ENCODE results near the gene SMYD3.
"Not testable (repeated sequence)": the region's sequence is repeated elsewhere in the genome, so short reads cannot be mapped to it uniquely, and the experiment has no call there.

Gene SMYD3

GRCh38 chr1:246350745-246351144 lies 156.3 kb downstream of the SMYD3 start:
- DNase-seq: no peak

GRCh38 chr1:246343937-246344336 lies 163.1 kb downstream of the SMYD3 start:
- DNase-seq: no peak

- no peak for DNase-seq
Measured at GRCh38 chr1:246343251-246343650, 163.8 kb downstream of the SMYD3 start.

- DNase-seq: no peak
Measured at GRCh38 chr1:246338546-246338945, 168.5 kb downstream of the SMYD3 start.

GRCh38 chr1:246338098-246338497 lies 169.0 kb downstream of the SMYD3 start:
- DNase-seq: no peak

- no peak for DNase-seq
Measured at GRCh38 chr1:246335151-246335550, 171.9 kb downstream of the SMYD3 start.

- no peak for DNase-seq
Measured at GRCh38 chr1:246333855-246334254, 173.2 kb downstream of the SMYD3 start.

GRCh38 chr1:246332078-246332477 lies 175.0 kb downstream of the SMYD3 start:
- no peak for DNase-seq

GRCh38 chr1:246329900-246330299 lies 177.2 kb downstream of the SMYD3 start:
- no peak for DNase-seq

- not testable (repeated sequence) for DNase-seq
Measured at GRCh38 chr1:246329292-246329691, 177.8 kb downstream of the SMYD3 start.

- DNase-seq: no peak
Measured at GRCh38 chr1:246324711-246325110, 182.4 kb downstream of the SMYD3 start.

GRCh38 chr1:246324033-246324432 lies 183.0 kb downstream of the SMYD3 start:
- DNase-seq: not testable (repeated sequence)

- DNase-seq: no peak
Measured at GRCh38 chr1:246320286-246320685, 186.8 kb downstream of the SMYD3 start.

GRCh38 chr1:246319083-246319714 lies 187.9 kb downstream of the SMYD3 start:
- no peak for DNase-seq

GRCh38 chr1:246318622-246319021 lies 188.5 kb downstream of the SMYD3 start:
- no peak for DNase-seq

GRCh38 chr1:246318036-246318359 lies 189.1 kb downstream of the SMYD3 start:
- no peak for DNase-seq

GRCh38 chr1:246317332-246318035 lies 189.6 kb downstream of the SMYD3 start:
- DNase-seq: no peak

GRCh38 chr1:246311461-246311860 lies 195.6 kb downstream of the SMYD3 start:
- DNase-seq: no peak

GRCh38 chr1:246309247-246309884 lies 197.7 kb downstream of the SMYD3 start:
- peak in 1 of 2 donors; percentile 57 for DNase-seq

GRCh38 chr1:246308533-246309075 lies 198.5 kb downstream of the SMYD3 start:
- DNase-seq: no peak

GRCh38 chr1:246306415-246307037 lies 200.6 kb downstream of the SMYD3 start:
- DNase-seq: peak in 1 of 2 donors; percentile 12

GRCh38 chr1:246304484-246305259 lies 202.4 kb downstream of the SMYD3 start:
- no peak for DNase-seq
